ENCODE measurements around the gene ASXL1. TPM values are rescaled to one million over a fixed set of nuclear protein-coding genes. Genes with fewer than 3 reads are reported as not detected.

The ASXL1 gene
- total and polyA plus RNA-seq, 9 of the 15 experiments (the other 6 are each of a cell fraction or from before 2014, with no cell fraction given), result 6.5 to 65.3 (median 32.3) TPM

DNA sequence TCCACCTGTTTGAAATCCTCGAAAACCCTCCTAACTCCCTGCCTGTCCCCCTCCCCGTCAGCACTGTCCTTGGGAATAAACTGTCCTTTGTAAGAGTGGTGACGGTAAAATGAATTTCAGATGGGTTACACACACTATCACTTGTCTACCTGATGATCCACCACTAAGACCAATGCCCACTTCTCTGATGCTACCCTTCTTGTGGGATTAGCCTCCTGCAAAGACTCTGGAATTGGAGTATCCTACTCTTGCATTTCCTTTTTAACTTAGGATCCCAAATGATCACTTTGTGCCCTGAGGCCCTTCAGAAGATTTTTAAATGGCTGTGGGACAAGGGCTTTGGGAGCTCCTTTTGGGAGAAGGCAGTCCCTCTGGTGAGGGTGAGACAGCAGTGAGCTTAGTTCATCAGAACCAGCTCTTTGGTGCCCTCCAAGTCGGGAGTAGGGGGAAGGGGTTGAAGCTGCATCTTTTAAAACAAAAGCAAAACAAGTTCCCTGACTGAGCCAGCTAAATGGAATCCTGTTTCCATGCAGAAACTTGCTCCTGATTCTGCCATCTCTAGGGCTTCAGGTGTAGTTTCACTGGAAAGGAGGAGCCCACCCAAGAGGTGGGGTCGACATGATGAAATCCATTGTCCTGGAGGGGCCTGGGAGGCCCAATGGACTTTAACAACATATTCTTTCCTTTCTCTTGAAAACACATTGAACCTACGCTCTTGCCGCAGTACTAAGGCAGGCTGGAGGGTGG lies 86.5 kb downstream of the ASXL1 start:
- Histone ChIP-seq H3K79me2 (ENCODE audit: control insufficient read depth, insufficient read depth, low read length) (no peaks in the 10 kb centered on the region), H3K36me3 (ENCODE audit: control insufficient read depth, insufficient read depth, low read length) (peaks cover 82% of the 10 kb centered on the region), H4K20me1 (replicated peaks; ENCODE audit: control insufficient read depth, insufficient read depth, low read length) (peaks cover 9% of the 10 kb centered on the region; the same call in 1 of the 2 replicates), H3K4me3 (no peak overlapping the region), H3K4me2 (ENCODE audit: insufficient read depth, low read length) (no peak overlapping the region), H3K9ac (ENCODE audit: insufficient read depth in 1 of 2, low read depth in 2 of 2, low read length in 2 of 2) (no peak overlapping the region), H3K4me1 (replicated peaks in 1 of 2; ENCODE audit: control insufficient read depth in 2 of 2, insufficient read depth in 2 of 2, low read length in 2 of 2) (peaks cover 0 to 12% of the 10 kb centered on the region in 2 experiments; a peak in 1 of 5 replicates), H3K9me3 (replicated peaks; ENCODE audit: control insufficient read depth, insufficient read depth, low read depth, low read length) (no peaks in the 10 kb centered on the region), H3K27ac (ENCODE audit: extremely low read depth, low read depth, low read length) (no peak overlapping the region), H3K27me3 (ENCODE audit: control insufficient read depth in 2 of 2, insufficient read depth in 2 of 2, low read length in 2 of 2) (no peaks in the 10 kb centered on the region), H3K9me1 (ENCODE audit: control insufficient read depth, insufficient read depth, low read length) (no peaks in the 10 kb centered on the region), H2AFZ (ENCODE audit: low read depth, low read length) (no peak overlapping the region)
- ATAC-seq, result no peak
- BruUV-seq (replicated peaks), result TSS peak; percentile 19
- intact Hi-C loops (cut with micrococcal nuclease) (no loop called here), in situ Hi-C loops (cut with MboI) (no loop called here)
- POLR2A ChIA-PET, result interaction anchor here (0.6 to 1.8 kb wide), 5 partner anchors 20 to 56 kb away, joined by 3 read pairs; no protein-coding TSS in a partner anchor
- CTCF ChIA-PET (ENCODE audit: low intra/inter-chr PET ratio), result interaction anchor here (0.7 kb wide), 1 partner anchor 108 kb away, joined by 3 read pairs; no protein-coding TSS in a partner anchor
- DNase-seq (ENCODE audit: extremely low read depth in 1 of 4, low spot score in 3 of 4), result no peak
- no peak for FAIRE-seq
- WGBS (ENCODE audit: insufficient coverage, low coverage, missing lambda C conversion rate), result 71% methylated on average over 7 of the region's 7 CpGs
- TF ChIP-seq ZNF184 (CRISPR knock-in tag; IDR thresholded peaks at IDR 0.05), result no peak
- no peak for TF ChIP-seq BHLHE40 (IDR thresholded peaks at IDR 0.05; ENCODE audit: low read length)
- no peak for TF ChIP-seq SRSF1 (IDR thresholded peaks at IDR 0.05; ENCODE audit: low read depth, low read length)
- TF ChIP-seq, protein P1, sequence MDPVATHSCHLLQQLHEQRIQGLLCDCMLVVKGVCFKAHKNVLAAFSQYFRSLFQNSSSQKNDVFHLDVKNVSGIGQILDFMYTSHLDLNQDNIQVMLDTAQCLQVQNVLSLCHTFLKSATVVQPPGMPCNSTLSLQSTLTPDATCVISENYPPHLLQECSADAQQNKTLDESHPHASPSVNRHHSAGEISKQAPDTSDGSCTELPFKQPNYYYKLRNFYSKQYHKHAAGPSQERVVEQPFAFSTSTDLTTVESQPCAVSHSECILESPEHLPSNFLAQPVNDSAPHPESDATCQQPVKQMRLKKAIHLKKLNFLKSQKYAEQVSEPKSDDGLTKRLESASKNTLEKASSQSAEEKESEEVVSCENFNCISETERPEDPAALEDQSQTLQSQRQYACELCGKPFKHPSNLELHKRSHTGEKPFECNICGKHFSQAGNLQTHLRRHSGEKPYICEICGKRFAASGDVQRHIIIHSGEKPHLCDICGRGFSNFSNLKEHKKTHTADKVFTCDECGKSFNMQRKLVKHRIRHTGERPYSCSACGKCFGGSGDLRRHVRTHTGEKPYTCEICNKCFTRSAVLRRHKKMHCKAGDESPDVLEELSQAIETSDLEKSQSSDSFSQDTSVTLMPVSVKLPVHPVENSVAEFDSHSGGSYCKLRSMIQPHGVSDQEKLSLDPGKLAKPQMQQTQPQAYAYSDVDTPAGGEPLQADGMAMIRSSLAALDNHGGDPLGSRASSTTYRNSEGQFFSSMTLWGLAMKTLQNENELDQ (CRISPR knock-in tag; IDR thresholded peaks at IDR 0.05; ENCODE audit: borderline replicate concordance), result no peak
- TF ChIP-seq RAD21 (CRISPR knock-in tag; conservative IDR thresholded peaks at IDR 0.05 in 1 of 2, IDR thresholded peaks at IDR 0.05 in 1 of 2), result no peak
- no peak for TF ChIP-seq ZNF3 (CRISPR knock-in tag; IDR thresholded peaks at IDR 0.05)
- no peak for TF ChIP-seq ELF4 (CRISPR knock-in tag; IDR thresholded peaks at IDR 0.05)
- TF ChIP-seq NFIC (IDR thresholded peaks at IDR 0.05), result no peak
- no peak for TF ChIP-seq BMI1 (IDR thresholded peaks at IDR 0.05; ENCODE audit: low read length)
- TF ChIP-seq SMAD2 (IDR thresholded peaks at IDR 0.05; ENCODE audit: low read depth, low read length), result no peak
- TF ChIP-seq, protein P2, sequence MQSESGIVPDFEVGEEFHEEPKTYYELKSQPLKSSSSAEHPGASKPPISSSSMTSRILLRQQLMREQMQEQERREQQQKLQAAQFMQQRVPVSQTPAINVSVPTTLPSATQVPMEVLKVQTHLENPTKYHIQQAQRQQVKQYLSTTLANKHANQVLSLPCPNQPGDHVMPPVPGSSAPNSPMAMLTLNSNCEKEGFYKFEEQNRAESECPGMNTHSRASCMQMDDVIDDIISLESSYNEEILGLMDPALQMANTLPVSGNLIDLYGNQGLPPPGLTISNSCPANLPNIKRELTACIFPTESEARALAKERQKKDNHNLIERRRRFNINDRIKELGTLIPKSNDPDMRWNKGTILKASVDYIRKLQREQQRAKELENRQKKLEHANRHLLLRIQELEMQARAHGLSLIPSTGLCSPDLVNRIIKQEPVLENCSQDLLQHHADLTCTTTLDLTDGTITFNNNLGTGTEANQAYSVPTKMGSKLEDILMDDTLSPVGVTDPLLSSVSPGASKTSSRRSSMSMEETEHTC (IDR thresholded peaks at IDR 0.05), result no peak
- TF ChIP-seq ETV5 (CRISPR knock-in tag; IDR thresholded peaks at IDR 0.05; ENCODE audit: low read depth), result no peak
- no peak for TF ChIP-seq ZNF124 (CRISPR knock-in tag; IDR thresholded peaks at IDR 0.05)
- no peak for TF ChIP-seq FOXK2 (conservative IDR thresholded peaks at IDR 0.05 in 1 of 2, IDR thresholded peaks at IDR 0.05 in 1 of 2; ENCODE audit: low read depth in 2 of 2)
- no peak for TF ChIP-seq SMARCB1 (IDR thresholded peaks at IDR 0.05; ENCODE audit: insufficient read length, low read depth)
